GM19043 (cell line): ENCODE measurements around the gene IRAK3.

Experiments
- ATAC-seq: cut with Tn5 transposase; IDR thresholded peaks from one replicate; pipeline ENCODE4 v1.9.1; 2021; ENCODE audit warnings: low read depth; ENCODE audit not compliant: unreplicated experiment

IRAK3 gene

DNA sequence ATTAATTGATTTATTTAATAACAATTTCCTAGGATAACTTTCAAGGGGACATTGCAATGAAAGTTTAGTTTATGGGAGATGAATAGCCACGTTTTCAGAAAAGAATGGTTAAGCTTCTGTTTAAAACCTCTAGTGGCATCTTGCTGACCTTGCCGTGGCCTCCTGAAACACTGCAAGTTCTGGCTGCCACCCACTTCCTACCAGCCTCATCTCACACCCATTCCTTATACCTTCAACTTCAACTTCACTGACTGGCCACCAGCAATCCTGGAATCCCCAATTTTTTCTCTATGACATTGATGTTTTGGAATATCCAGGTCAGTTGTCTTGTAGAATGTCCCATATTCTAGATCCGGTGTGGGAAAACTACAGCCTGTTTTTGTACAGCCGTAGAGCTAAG lies 108.1 kb downstream of the IRAK3 start:
- no peak for ATAC-seq

DNA sequence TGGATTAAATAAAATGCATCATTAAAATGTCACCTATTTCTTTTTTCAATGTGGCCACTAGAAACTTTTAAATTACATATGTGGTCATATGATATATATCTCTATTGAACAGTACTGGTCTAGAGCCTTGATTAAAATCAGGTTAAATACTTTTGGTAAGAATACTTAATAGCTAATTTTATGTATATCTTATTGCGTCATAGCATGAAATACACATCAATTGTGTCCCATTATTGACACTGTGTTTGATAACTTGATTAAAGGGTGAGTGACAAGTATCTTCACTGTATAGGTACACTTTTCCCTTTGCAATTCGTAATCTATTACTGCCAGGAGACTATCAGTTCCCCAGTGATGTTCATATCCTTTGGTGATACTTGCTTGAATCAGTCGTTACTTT lies 108.9 kb downstream of the IRAK3 start:
- no peak for ATAC-seq

DNA sequence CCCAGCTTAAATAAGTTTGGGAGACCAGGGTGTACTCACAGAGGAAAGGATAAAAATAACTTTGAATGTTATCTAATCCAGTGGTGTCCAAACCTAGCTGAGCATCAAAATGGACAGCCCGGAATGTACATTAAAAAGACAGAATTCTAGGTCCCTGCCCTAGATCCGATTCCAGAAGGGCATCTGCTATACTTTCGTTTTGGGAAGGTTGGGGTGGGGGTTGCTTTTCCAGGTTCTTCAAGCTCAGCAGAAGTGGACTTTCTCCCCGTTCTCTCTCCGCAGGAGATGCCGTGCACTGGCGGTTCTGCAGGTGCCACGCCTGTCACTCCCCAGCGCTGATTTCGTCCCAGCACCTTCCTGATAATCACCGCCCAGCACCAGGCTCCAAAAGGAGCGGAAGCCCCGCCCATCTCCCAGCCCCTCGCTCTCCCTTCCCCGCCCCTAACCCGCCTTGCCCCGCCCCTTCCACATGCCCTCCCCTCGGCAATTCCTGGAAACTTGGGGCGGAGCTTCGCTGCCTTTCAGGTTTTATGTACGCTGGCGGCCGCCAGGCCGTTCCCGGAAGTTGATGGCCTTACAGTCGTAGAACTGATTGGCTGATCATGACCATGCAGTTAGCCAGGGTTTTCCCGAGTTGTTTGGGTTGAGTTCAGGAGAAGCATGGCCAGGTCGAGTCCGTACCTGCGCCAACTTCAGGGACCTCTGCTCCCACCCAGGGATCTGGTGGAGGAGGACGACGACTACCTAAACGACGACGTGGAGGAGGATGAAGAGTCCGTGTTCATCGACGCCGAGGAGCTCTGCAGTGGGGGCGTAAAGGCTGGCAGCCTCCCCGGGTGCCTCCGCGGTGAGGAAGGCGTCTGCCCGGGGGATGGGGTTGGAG lies 113.2 kb downstream of the IRAK3 start, which contains the start of gene HELB:
Gene HELB (plus strand): TSS at position 550 of the 883 bp plus-strand sequence. CDS start 111 bp downstream, at position 661.
- ATAC-seq = peak; percentile 88

DNA sequence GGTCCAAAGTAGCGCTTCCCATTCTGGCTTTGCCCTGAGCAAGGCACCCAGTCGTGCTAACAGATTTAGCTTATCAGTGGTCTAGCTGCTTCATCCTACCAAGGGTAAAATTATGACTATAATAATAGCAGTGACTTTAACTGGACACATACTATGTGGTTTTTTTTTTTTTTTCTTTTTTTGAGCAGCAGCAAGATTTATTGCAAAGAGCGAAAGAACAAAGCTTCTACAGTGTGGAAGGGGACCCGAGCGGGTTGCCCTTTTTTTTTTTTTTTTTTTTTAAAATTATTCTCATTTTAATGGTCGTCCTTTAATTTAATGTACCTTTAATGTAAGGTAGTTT lies 113.8 kb downstream of the IRAK3 start:
- ATAC-seq = no peak

DNA sequence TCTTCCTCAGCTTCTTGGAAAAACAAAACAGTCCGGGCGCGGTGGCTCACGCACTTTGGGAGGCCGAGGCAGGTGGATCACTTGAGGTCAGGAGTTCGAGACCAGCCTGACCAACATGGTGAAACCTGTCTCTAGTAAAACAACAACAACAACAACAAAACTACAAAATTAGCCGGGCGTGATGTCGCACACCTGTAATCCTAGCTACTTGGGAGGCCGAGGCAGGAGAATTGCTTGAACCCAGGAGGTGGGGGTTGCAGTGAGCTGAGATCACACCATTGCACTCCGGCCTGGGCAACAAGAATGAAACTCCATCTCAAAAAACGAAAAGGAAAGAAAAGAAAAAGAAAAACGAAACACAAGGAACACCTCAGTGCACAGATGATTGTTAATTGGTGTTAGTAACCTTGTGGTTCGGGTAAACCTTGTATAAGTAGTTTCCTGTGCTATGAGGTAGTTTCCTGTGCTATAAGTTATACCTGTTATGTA lies 114.3 kb downstream of the IRAK3 start:
- peak; percentile 45 for ATAC-seq
